GM12872 (cell line): ENCODE data around the gene ARHGEF33.
A peak's percentile ranks its signal among the peaks of the same experiment; 100 is the strongest.

Experiments used
- CTCF ChIP-seq: IDR thresholded peaks from 3 replicates; pipeline ENCODE4 v1.5.1; 2011; ENCODE audit warnings: low read depth, mild to moderate bottlenecking, low read length, moderate library complexity; ENCODE audit not compliant: insufficient read depth

ARHGEF33 gene

GRCh38 chr2:38947241-38948239, 57.9 kb downstream of the ARHGEF33 start:
- peak; percentile 81 for TF ChIP-seq CTCF

DNA sequence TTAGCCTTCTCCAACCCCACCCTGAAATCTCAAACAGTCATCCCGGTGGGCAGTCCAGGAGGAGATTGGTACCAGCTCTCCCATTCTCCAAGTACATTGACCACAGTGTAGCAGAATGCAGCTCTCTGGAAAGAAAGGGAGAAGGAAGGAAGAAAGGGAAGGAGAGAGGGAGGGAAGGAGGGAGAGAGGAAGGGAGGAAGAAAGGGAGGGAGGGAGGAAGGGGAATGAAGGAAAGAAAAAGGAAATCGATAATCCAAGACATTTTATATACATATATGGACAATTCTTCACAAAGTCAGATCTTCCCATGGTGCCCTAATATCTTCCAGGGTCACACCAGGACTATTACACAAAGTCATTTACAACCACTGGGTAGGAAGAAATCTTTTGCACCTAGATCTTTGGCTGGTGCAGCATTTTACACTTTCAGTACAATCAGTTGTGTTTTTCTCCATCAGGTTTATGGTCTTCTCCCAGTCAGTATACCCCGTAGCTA, 58.8 kb downstream of the ARHGEF33 start:
- TF ChIP-seq CTCF, result no peak

DNA sequence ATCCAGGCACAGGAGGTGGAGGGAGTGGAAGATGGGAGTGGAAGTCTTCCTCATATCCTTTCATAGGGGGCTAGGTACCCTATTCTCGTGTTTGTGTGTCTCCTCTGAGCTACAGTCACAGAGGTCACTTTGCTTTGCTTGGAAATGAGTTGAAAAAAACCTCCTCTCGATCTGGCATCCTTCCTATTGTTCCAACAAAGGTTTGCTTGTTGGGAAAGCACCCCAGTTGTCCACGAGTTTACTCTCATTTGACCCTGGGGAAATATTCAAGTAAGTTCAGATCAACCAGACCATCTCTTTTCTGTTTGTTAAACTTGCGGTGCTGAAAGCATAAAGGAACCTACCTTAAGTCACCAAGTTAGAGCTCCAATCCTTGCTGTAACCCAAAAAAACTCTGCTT, 59.3 kb downstream of the ARHGEF33 start:
- TF ChIP-seq CTCF, result no peak

DNA sequence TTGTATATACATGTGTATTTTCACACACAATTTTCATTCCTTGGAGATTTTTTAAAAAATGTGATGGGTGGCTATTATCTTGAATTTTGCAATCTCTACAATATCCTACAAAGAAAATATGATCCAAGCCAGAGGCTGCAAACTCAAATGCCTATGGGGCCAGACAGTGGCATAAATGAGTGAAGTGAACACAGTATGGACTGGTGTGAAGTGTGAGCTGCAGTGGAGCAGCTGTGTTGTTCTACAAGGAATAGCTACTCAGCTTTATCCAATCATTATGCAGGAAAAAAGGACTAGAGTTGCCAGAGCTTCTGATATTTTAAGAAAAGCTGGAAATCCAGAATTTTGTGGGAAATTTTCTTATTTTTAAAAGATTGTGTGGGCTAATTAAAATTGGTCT, 62.1 kb downstream of the ARHGEF33 start:
- TF ChIP-seq CTCF, result no peak

GRCh38 chr2:38957972-38958371, 68.3 kb downstream of the ARHGEF33 start:
- TF ChIP-seq CTCF, result no peak

DNA sequence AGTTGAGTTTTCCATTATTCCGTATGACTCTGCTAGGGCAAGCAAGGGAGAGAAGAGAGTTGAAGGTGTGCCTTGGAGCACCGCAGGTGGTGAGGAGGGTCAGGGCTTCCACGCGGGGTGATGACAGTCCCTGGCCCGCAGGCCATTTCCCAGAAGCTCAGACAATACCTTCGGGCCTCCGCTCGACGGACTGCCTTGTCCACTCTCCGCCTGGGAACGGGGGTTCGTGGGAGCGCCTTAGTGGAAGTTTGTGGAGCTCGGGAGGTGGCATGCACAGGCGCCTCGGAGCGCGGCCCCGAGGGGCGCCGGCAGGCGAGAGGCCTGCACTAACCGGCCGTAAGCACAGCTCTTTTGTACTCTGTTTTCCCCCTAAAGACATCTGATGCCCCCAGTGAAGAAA, 69.8 kb downstream of the ARHGEF33 start:
- TF ChIP-seq CTCF, result no peak

DNA sequence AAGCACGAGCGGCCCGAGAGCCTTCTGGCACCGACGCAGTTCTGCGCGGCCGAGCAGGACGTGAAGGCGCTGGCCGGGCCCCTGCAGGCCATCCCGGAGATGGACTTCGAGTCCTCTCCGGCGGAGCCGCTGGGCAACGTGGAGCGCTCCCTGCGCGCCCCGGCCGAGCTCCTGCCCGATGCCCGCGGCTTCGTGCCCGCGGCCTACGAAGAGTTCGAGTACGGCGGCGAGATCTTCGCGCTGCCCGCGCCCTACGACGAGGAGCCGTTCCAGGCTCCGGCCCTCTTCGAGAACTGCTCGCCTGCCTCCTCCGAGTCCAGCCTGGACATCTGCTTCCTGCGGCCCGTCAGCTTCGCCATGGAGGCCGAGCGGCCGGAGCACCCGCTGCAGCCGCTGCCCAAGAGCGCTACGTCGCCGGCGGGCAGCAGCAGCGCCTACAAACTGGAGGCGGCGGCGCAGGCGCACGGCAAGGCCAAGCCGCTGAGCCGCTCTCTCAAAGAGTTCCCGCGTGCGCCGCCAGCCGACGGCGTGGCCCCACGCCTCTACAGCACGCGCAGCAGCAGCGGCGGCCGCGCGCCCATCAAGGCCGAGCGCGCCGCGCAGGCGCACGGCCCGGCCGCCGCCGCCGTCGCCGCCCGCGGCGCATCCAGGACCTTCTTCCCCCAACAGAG, 70.4 kb downstream of the ARHGEF33 start:
- 0 out of 3 replicates have a peak, but pooled peaks have one; percentile 6 for TF ChIP-seq CTCF
